CD4-positive, alpha-beta T cell treated with Interleukin-1 beta for 1 hour (primary cell): ENCODE measurements around the gene ADD2.
"Not testable (repeated sequence)": the region's sequence is repeated elsewhere in the genome, so short reads cannot be mapped to it uniquely, and the experiment has no call there.

Source experiments
- DNase-seq, 2 donors: peaks; one replicate each; pipeline ENCODE4 v3.0.0-alpha.2; 2020 to 2022

ADD2 gene

DNA sequence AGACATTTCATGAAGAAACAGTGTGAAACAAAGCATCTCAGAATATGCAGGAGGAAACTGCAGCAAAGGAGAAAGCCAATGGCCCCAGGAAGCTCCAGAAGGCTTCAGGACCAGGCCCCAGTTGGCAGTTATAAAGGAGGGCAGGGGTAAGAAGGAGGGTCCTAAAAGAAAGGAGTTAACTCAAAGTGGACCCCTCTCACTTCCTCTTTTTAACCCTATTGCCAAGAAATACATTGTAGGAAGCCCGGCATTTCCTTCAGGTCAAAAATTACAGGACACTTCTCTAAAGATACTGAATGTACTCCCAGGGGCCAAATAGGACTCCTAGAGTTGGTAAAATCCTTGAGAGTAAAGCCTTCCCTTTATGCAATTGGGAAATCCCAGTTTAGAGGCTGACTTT is 137.2 kb downstream of the ADD2 start:
- no peak for DNase-seq

GRCh38 chr2:70627211-70627898 is 140.6 kb downstream of the ADD2 start:
- no peak for DNase-seq

DNA sequence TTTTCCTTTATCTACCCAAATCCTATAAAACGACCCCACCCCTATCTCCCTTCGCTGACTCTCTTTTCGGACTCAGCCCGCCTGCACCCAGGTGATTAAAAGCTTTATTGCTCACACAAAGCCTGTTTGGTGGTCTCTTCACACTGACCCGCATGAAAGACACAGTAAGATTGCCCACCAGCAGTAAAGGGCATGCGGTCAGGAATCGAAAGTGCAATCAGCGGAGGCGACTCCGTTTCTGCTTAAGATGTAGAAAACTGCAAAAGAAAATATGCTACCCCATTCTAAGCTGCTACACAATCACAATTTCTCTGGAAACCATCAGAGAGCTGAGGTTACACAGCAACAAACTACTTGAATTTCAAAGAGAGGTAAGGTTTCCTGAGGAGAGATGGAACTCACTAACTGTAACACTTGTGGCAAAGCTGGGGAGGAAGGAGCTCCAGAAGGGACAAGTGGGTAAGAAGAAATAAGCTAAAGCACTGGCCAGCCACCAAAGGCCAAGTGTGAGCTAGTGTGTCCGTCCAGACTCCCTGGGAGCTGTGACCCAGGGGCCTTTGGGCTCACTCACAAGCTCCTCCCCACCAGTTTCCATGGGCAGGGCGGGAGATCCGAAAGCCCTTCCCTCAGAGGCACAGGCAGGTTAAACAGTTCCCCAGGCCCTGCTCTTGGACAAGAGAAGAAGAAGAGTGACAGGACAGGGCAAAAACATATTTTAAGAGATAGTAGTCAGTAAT is 141.6 kb downstream of the ADD2 start:
- no peak for DNase-seq

- not testable (repeated sequence) for DNase-seq
Observed at GRCh38 chr2:70621536-70621935, 146.5 kb downstream of the ADD2 start.

GRCh38 chr2:70620020-70620419 is 148.0 kb downstream of the ADD2 start:
- DNase-seq: no peak

DNA sequence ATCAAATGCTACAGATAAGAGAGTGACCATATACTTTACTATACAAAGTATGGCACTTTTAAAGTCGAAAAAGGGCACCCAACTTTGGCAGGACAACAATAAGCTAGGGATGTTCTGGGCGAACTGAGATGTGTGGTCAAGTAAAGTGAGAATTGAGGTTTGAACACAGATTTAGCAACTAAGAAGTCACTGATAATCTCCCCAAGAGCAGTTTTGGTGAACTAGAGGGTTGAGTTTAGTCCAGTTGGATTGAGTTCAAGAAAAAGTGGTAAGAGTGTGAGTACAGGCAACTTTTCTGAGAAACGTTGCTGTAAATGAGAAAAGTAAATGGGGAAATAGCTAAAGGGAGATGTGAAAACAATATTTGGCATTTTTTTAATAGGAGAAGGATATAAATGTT is 148.8 kb downstream of the ADD2 start:
- no peak for DNase-seq

DNA sequence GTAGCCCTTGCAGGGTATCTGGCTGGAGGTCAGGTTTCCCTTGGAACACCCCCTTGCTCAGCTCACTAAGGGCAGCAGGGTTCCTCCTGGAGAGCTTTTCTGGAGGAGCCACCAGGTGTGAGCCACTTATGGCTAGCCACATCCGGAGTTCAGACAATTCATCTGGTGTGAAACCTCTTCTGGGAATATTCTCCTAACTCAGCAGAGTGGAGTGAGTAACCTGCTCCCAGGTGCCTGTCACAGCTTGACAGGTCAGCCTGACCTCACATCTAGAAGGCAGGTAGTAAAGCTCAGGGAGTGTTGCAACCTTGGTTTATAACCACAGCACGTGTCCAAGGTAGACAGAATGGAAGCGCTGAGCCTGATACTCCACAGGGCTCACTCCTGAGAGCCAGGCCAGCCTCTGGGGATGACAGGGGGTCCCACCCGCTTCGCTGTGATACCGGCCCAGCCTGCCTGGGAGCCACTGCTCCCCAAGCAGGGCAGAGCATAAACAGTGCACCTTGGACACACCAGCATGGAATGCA is 151.8 kb downstream of the ADD2 start:
- no peak for DNase-seq

- DNase-seq: no peak
Observed at GRCh38 chr2:70615222-70615621, 152.8 kb downstream of the ADD2 start.

GRCh38 chr2:70613521-70613920 is 154.5 kb downstream of the ADD2 start:
- no peak for DNase-seq

DNA sequence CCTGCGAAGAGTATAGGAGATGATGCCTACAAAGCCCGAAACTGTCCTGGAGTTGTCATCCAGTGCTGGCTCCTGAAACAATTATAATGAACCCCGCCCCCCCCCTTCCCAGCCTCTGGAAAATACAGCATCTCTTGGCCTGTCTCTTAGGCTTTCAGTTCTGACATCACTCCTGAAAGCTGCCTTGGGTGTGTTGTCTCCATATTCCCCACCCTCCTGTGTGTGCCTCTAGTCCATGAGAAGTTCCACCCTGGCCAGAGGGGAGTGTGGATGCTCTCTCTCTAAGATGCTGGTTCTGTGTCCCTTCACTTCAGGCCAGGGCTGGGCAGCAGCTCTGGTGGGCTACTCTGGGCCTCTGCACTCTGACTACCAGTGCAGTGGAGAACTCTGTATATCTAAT is 155.4 kb downstream of the ADD2 start:
- no peak for DNase-seq

GRCh38 chr2:70608373-70608772 is 159.6 kb downstream of the ADD2 start:
- DNase-seq: no peak

- DNase-seq: no peak
Observed at GRCh38 chr2:70607121-70607561, 160.9 kb downstream of the ADD2 start.
